ENCODE measurements around the gene BCL2L13. TPM values are rescaled to one million over a fixed set of nuclear protein-coding genes. Genes with fewer than 3 reads are reported as not detected.
"Not testable (repeated sequence)": the region's sequence is repeated elsewhere in the genome, so short reads cannot be mapped to it uniquely, and the experiment has no call there.

Gene BCL2L13
- polyA plus RNA-seq, 3 donors, result 46.6 to 49.5 (median 47.4) TPM

GRCh38 chr22:17665248-17665647 is 26.7 kb downstream of the BCL2L13 start:
- no peak for DNase-seq (ENCODE audit: extremely low read depth in 1 of 11, low read depth in 9 of 11, low spot score in 4 of 11)

- DNase-seq (ENCODE audit: extremely low read depth in 1 of 11, low read depth in 9 of 11, low spot score in 4 of 11), result no peak
Observed at GRCh38 chr22:17665854-17666253, 27.3 kb downstream of the BCL2L13 start.

- not testable (repeated sequence) for DNase-seq (ENCODE audit: extremely low read depth in 1 of 11, low read depth in 9 of 11, low spot score in 4 of 11)
Observed at GRCh38 chr22:17671521-17672092, 33.0 kb downstream of the BCL2L13 start.

GRCh38 chr22:17672417-17672991 is 33.9 kb downstream of the BCL2L13 start:
- DNase-seq (ENCODE audit: extremely low read depth in 1 of 11, low read depth in 9 of 11, low spot score in 4 of 11), result no peak

- no peak for DNase-seq (ENCODE audit: extremely low read depth in 1 of 11, low read depth in 9 of 11, low spot score in 4 of 11)
Observed at GRCh38 chr22:17674152-17674551, 35.6 kb downstream of the BCL2L13 start.

- DNase-seq (ENCODE audit: extremely low read depth in 1 of 11, low read depth in 9 of 11, low spot score in 4 of 11), result no peak
Observed at GRCh38 chr22:17675584-17675983, 37.0 kb downstream of the BCL2L13 start.

GRCh38 chr22:17678817-17679385 is 40.3 kb downstream of the BCL2L13 start:
- DNase-seq (ENCODE audit: extremely low read depth in 1 of 11, low read depth in 9 of 11, low spot score in 4 of 11), result no peak

GRCh38 chr22:17684245-17684644 is 45.7 kb downstream of the BCL2L13 start:
- DNase-seq (ENCODE audit: extremely low read depth in 1 of 11, low read depth in 9 of 11, low spot score in 4 of 11), result no peak

- DNase-seq (ENCODE audit: extremely low read depth in 1 of 11, low read depth in 9 of 11, low spot score in 4 of 11), result no peak
Observed at GRCh38 chr22:17692841-17693240, 54.3 kb downstream of the BCL2L13 start.

- DNase-seq (ENCODE audit: extremely low read depth in 1 of 11, low read depth in 9 of 11, low spot score in 4 of 11), result no peak
Observed at GRCh38 chr22:17694193-17694592, 55.6 kb downstream of the BCL2L13 start.

GRCh38 chr22:17694752-17695151 is 56.2 kb downstream of the BCL2L13 start:
- no peak for DNase-seq (ENCODE audit: extremely low read depth in 1 of 11, low read depth in 9 of 11, low spot score in 4 of 11)

GRCh38 chr22:17695986-17696385 is 57.4 kb downstream of the BCL2L13 start:
- no peak for DNase-seq (ENCODE audit: extremely low read depth in 1 of 11, low read depth in 9 of 11, low spot score in 4 of 11)

- DNase-seq (ENCODE audit: extremely low read depth in 1 of 11, low read depth in 9 of 11, low spot score in 4 of 11), result not testable (repeated sequence)
Observed at GRCh38 chr22:17697196-17697595, 58.6 kb downstream of the BCL2L13 start.

GRCh38 chr22:17698276-17698675 is 59.7 kb downstream of the BCL2L13 start:
- not testable (repeated sequence) for DNase-seq (ENCODE audit: extremely low read depth in 1 of 11, low read depth in 9 of 11, low spot score in 4 of 11)

- DNase-seq (ENCODE audit: extremely low read depth in 1 of 11, low read depth in 9 of 11, low spot score in 4 of 11), result no peak
Observed at GRCh38 chr22:17698948-17699347, 60.4 kb downstream of the BCL2L13 start.

- no peak for DNase-seq (ENCODE audit: extremely low read depth in 1 of 11, low read depth in 9 of 11, low spot score in 4 of 11)
Observed at GRCh38 chr22:17699696-17700340, 61.3 kb downstream of the BCL2L13 start.

GRCh38 chr22:17700778-17701177 is 62.2 kb downstream of the BCL2L13 start:
- no peak for DNase-seq (ENCODE audit: extremely low read depth in 1 of 11, low read depth in 9 of 11, low spot score in 4 of 11)

GRCh38 chr22:17703811-17704210 is 65.3 kb downstream of the BCL2L13 start:
- no peak for DNase-seq (ENCODE audit: extremely low read depth in 1 of 11, low read depth in 9 of 11, low spot score in 4 of 11)

- no peak for DNase-seq (ENCODE audit: extremely low read depth in 1 of 11, low read depth in 9 of 11, low spot score in 4 of 11)
Observed at GRCh38 chr22:17705546-17705945, 67.0 kb downstream of the BCL2L13 start.
